Activated CD4-positive, CD25-positive, alpha-beta regulatory T cell (primary cell): Measurements from ENCODE around the gene KHDC4.
"Not testable (repeated sequence)": the region's sequence is repeated elsewhere in the genome, so short reads cannot be mapped to it uniquely, and the experiment has no call there.

Experiments
- DNase-seq, 4 experiments: peaks; one replicate each; lab custom pipeline; 2025; lab: John Stamatoyannopoulos, UW

Gene KHDC4

GRCh38 chr1:155900161-155900560 is 34.1 kb downstream of the KHDC4 start:
- no peak for DNase-seq

GRCh38 chr1:155899683-155900082 is 34.5 kb downstream of the KHDC4 start:
- DNase-seq, result no peak

GRCh38 chr1:155898888-155899287 is 35.3 kb downstream of the KHDC4 start:
- DNase-seq, result no peak

- DNase-seq, result no peak
Measured at GRCh38 chr1:155897746-155898145, 36.5 kb downstream of the KHDC4 start.

GRCh38 chr1:155896476-155896875 is 37.7 kb downstream of the KHDC4 start:
- not testable (repeated sequence) for DNase-seq

- not testable (repeated sequence) for DNase-seq
Measured at GRCh38 chr1:155895617-155896016, 38.6 kb downstream of the KHDC4 start.

- DNase-seq, result no peak
Measured at GRCh38 chr1:155893389-155894142, 40.6 kb downstream of the KHDC4 start.

- no peak for DNase-seq
Measured at GRCh38 chr1:155892796-155893195, 41.4 kb downstream of the KHDC4 start.

- no peak for DNase-seq
Measured at GRCh38 chr1:155890251-155890650, 44.0 kb downstream of the KHDC4 start.

- DNase-seq, result no peak
Measured at GRCh38 chr1:155889566-155889965, 44.6 kb downstream of the KHDC4 start.

- no peak for DNase-seq
Measured at GRCh38 chr1:155888481-155888880, 45.7 kb downstream of the KHDC4 start.

- no peak for DNase-seq
Measured at GRCh38 chr1:155884982-155885381, 49.2 kb downstream of the KHDC4 start.

GRCh38 chr1:155884031-155884960 is 49.9 kb downstream of the KHDC4 start:
- no peak for DNase-seq

- no peak for DNase-seq
Measured at GRCh38 chr1:155882766-155883165, 51.4 kb downstream of the KHDC4 start.

- DNase-seq, result no peak
Measured at GRCh38 chr1:155882235-155882634, 52.0 kb downstream of the KHDC4 start.

- DNase-seq, result no peak
Measured at GRCh38 chr1:155880950-155881349, 53.3 kb downstream of the KHDC4 start.

- DNase-seq, result no peak
Measured at GRCh38 chr1:155880251-155880650, 54.0 kb downstream of the KHDC4 start.

GRCh38 chr1:155877945-155878344 is 56.3 kb downstream of the KHDC4 start:
- DNase-seq, result no peak

GRCh38 chr1:155873860-155874259 is 60.4 kb downstream of the KHDC4 start:
- DNase-seq, result no peak

- DNase-seq, result no peak
Measured at GRCh38 chr1:155872527-155872926, 61.7 kb downstream of the KHDC4 start.

- no peak for DNase-seq
Measured at GRCh38 chr1:155871390-155871789, 62.8 kb downstream of the KHDC4 start.

GRCh38 chr1:155867766-155868165 is 66.4 kb downstream of the KHDC4 start:
- no peak for DNase-seq

- no peak for DNase-seq
Measured at GRCh38 chr1:155864393-155864792, 69.8 kb downstream of the KHDC4 start.
